Thyroid gland (tissue), 4 donors: ENCODE results near the gene NOL11.

Experiments
- POLR2A ChIP-seq, 2 donors: fragments of 450-650 bp; IDR thresholded peaks; one replicate each; pipeline ENCODE4 v1.6.1; 2017; ENCODE audit warnings: antibody characterized with exemption in 2 of 2, mild to moderate bottlenecking in 2 of 2, moderate library complexity in 1 of 2
- TF ChIP-seq, protein P1 (sequence below), 6 experiments: fragments of 200-600 bp in 3 of 6; fragments of 450-650 bp in 3 of 6; sonication (generic) in 3 of 6; IDR thresholded peaks; one replicate each; pipeline ENCODE4 v1.5.1; 2016 to 2019; ENCODE audit warnings: antibody characterized with exemption in 6 of 6, mild to moderate bottlenecking in 2 of 6, inconsistent platforms in 1 of 6, moderate library complexity in 1 of 6

DNA sequence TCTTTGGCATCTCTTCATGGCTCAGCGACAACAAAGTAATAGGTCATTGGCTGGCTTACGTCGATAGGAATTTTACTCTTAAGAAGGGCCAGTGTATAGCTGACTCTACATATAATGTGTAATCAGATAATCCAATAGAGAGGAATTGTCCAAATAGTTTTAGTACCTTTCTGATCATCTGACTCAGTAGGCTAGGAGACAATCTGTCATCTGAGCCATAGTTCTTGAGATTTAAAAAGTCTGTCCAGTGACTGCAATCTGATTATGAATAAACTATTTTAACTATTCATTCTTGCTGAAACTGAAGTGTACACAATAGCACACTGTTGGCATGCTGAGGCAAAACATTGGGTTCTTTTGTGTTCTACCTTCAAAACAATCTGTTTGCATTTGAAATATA, 21.4 kb upstream of the NOL11 start:
- no peak for TF ChIP-seq POLR2A (IDR thresholded peaks at IDR 0.05)
- TF ChIP-seq, protein P1, sequence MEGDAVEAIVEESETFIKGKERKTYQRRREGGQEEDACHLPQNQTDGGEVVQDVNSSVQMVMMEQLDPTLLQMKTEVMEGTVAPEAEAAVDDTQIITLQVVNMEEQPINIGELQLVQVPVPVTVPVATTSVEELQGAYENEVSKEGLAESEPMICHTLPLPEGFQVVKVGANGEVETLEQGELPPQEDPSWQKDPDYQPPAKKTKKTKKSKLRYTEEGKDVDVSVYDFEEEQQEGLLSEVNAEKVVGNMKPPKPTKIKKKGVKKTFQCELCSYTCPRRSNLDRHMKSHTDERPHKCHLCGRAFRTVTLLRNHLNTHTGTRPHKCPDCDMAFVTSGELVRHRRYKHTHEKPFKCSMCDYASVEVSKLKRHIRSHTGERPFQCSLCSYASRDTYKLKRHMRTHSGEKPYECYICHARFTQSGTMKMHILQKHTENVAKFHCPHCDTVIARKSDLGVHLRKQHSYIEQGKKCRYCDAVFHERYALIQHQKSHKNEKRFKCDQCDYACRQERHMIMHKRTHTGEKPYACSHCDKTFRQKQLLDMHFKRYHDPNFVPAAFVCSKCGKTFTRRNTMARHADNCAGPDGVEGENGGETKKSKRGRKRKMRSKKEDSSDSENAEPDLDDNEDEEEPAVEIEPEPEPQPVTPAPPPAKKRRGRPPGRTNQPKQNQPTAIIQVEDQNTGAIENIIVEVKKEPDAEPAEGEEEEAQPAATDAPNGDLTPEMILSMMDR (IDR thresholded peaks at IDR 0.05) = no peak
